GM23338 (cell line): Measurements from ENCODE around the gene CPNE2. TPM values are rescaled to one million over a fixed set of nuclear protein-coding genes. Genes with fewer than 3 reads are reported as not detected.

Source experiments
- ATAC-seq: fragments of 200-7000 bp; cut with Tn5 transposase; 3 replicates; pipeline ENCODE4 v1.9.1; 2020
- DNase-seq: peaks from one replicate; pipeline ENCODE4 v3.0.0-alpha.2; 2015; ENCODE audit warnings: low spot score
- H2AFZ ChIP-seq: fragments of 200-600 bp; sonication (generic); 2 replicates; pipeline ENCODE4 v1.8.0; 2016; ENCODE audit warnings: antibody characterized with exemption, mild to moderate bottlenecking, moderate library complexity
- H3F3A ChIP-seq: fragments of 200-600 bp; sonication (generic); replicated peaks from 2 replicates; pipeline ENCODE4 v1.8.0; 2017; ENCODE audit warnings: antibody characterized with exemption, mixed run types, low read depth
- H3K27ac ChIP-seq: fragments of 200-600 bp; sonication (generic); 2 replicates; pipeline ENCODE4 v1.6.1; 2016; ENCODE audit warnings: low read depth
- H3K27me3 ChIP-seq: fragments of 200-600 bp; sonication (generic); 2 replicates; pipeline ENCODE4 v1.8.0; 2016; ENCODE audit warnings: mild to moderate bottlenecking, mixed run types, moderate library complexity; ENCODE audit not compliant: insufficient read depth
- H3K36me3 ChIP-seq: fragments of 200-600 bp; sonication (generic); 2 replicates; pipeline ENCODE4 v1.8.0; 2016; ENCODE audit warnings: mild to moderate bottlenecking; ENCODE audit not compliant: insufficient read depth
- H3K4me1 ChIP-seq: fragments of 200-600 bp; sonication (generic); 2 replicates; pipeline ENCODE4 v1.8.0; 2016; ENCODE audit warnings: mild to moderate bottlenecking, moderate library complexity; ENCODE audit not compliant: insufficient read depth
- H3K4me2 ChIP-seq: fragments of 200-600 bp; sonication (generic); 2 replicates; pipeline ENCODE4 v1.7.1; 2017; ENCODE audit warnings: mixed run types
- H3K4me3 ChIP-seq: fragments of 200-600 bp; sonication (generic); 2 replicates; pipeline ENCODE4 v1.6.1; 2016; ENCODE audit warnings: mixed run types
- H3K79me2 ChIP-seq: fragments of 200-600 bp; sonication (generic); replicated peaks from 2 replicates; pipeline ENCODE4 v1.8.0; 2017; ENCODE audit warnings: mild to moderate bottlenecking; ENCODE audit not compliant: insufficient read depth
- H3K9me2 ChIP-seq: fragments of 200-600 bp; sonication (generic); 2 replicates; pipeline ENCODE4 v1.8.0; 2017; ENCODE audit not compliant: insufficient read depth
- H4K20me1 ChIP-seq: fragments of 200-600 bp; sonication (generic); replicated peaks from 2 replicates; pipeline ENCODE4 v1.8.0; 2017; ENCODE audit warnings: mild to moderate bottlenecking; ENCODE audit not compliant: insufficient read depth
- H3K27ac Mint-ChIP-seq: 2 replicates; pipeline ENCODE4 v1.8.0; 2020; ENCODE audit warnings: inconsistent platforms, mild to moderate bottlenecking, moderate library complexity, mixed read lengths
- H3K27me3 Mint-ChIP-seq: 3 replicates; pipeline ENCODE4 v1.8.0; 2022; ENCODE audit warnings: low read depth, mild to moderate bottlenecking, moderate library complexity, mixed read lengths, inconsistent platforms; ENCODE audit not compliant: insufficient read depth, poor library complexity
- H3K36me3 Mint-ChIP-seq: 3 replicates; pipeline ENCODE4 v1.8.0; 2021; ENCODE audit warnings: low read depth, mild to moderate bottlenecking, inconsistent platforms, moderate library complexity, mixed read lengths
- H3K4me1 Mint-ChIP-seq: 3 replicates; pipeline ENCODE4 v1.8.0; 2020; ENCODE audit warnings: mild to moderate bottlenecking, inconsistent platforms, mixed read lengths
- H3K4me3 Mint-ChIP-seq: 3 replicates; pipeline ENCODE4 v1.8.0; 2021; ENCODE audit warnings: moderate library complexity, mild to moderate bottlenecking, inconsistent platforms, mixed read lengths
- H3K9me3 Mint-ChIP-seq: 3 replicates; pipeline ENCODE4 v1.8.0; 2020; ENCODE audit warnings: moderate library complexity, mild to moderate bottlenecking, inconsistent platforms, mixed read lengths
- CREB1 ChIP-seq: fragments of 250-450 bp; sonication (Bioruptor Pico); IDR thresholded peaks from 2 replicates; pipeline ENCODE4 v1.5.0; 2020; ENCODE audit warnings: low read depth, mild to moderate bottlenecking, moderate library complexity
- CTCF ChIP-seq, 2 experiments: fragments of 200-600 bp in 1 of 2; sonication (generic) in 1 of 2; conservative IDR thresholded peaks; 2 replicates each; pipeline versions ENCODE4 v1.5.1 to v1.6.1; 2016 to 2017; ENCODE audit warnings: antibody characterized with exemption in 2 of 2, low read depth in 2 of 2, mild to moderate bottlenecking in 2 of 2, moderate library complexity in 1 of 2
- EZH2 ChIP-seq: fragments of 200-600 bp; sonication (generic); IDR thresholded peaks from one replicate; pipeline ENCODE4 v1.8.0; 2017; ENCODE audit warnings: antibody characterized with exemption, mild to moderate bottlenecking, low read depth; ENCODE audit not compliant: unreplicated experiment
- EZH2phosphoT487 ChIP-seq: fragments of 200-600 bp; sonication (generic); IDR thresholded peaks from one replicate; pipeline ENCODE4 v1.8.1; 2018; ENCODE audit warnings: antibody characterized with exemption; ENCODE audit not compliant: unreplicated experiment
- JUNB ChIP-seq: IDR thresholded peaks from one replicate; pipeline ENCODE4 v1.6.1; 2016; ENCODE audit warnings: antibody characterized with exemption; ENCODE audit not compliant: unreplicated experiment
- POLR2AphosphoS5 ChIP-seq: IDR thresholded peaks from 2 replicates; pipeline ENCODE4 v1.6.1; 2016; ENCODE audit warnings: antibody characterized with exemption, low read depth
- STAT1 ChIP-seq: IDR thresholded peaks from one replicate; pipeline ENCODE4 v1.6.1; 2016; ENCODE audit warnings: antibody characterized with exemption; ENCODE audit not compliant: unreplicated experiment
- ZNF114 ChIP-seq: fragments of 250-450 bp; sonication (Bioruptor Pico); IDR thresholded peaks from 2 replicates; pipeline ENCODE4 v1.5.0; 2020; ENCODE audit warnings: mild to moderate bottlenecking, moderate library complexity
- ZNF331 ChIP-seq: fragments of 250-450 bp; sonication (Bioruptor Pico); IDR thresholded peaks from 2 replicates; pipeline ENCODE4 v1.5.0; 2020; ENCODE audit warnings: low read depth, mild to moderate bottlenecking, moderate library complexity
- polyA plus RNA-seq: library from polyadenylated mRNA; unstranded; fragments of >200 nt; fragmentation: Nextera tagmentation; extraction: Ambion mirVana; gene quantifications from 2 replicates; pipeline ENCODE4 v1.2.1, GENCODE V29; 2016
- total RNA-seq: library from RNA; depleted of rRNA; stranded (reverse); fragments of >200 nt; shearing (Covaris generic); gene quantifications from 2 replicates; pipeline ENCODE4 v1.2.3, GENCODE V29; 2014
- TF ChIP-seq, protein P1 (sequence below): fragments of 250-450 bp; sonication (Bioruptor Pico); IDR thresholded peaks from 2 replicates; pipeline ENCODE4 v1.5.0; 2020; ENCODE audit warnings: mild to moderate bottlenecking, moderate library complexity
- TF ChIP-seq, protein P2 (sequence below): IDR thresholded peaks from 2 replicates; pipeline ENCODE4 v1.6.1; 2016; ENCODE audit warnings: antibody characterized with exemption
- TF ChIP-seq, protein P3 (sequence below): IDR thresholded peaks from one replicate; pipeline ENCODE4 v1.6.1; 2018; ENCODE audit warnings: antibody characterized with exemption; ENCODE audit not compliant: unreplicated experiment

Gene CPNE2
- total and polyA plus RNA-seq, 2 experiments from 2014 or later, result 7.1 to 11.3 TPM

- TF ChIP-seq, protein P1, sequence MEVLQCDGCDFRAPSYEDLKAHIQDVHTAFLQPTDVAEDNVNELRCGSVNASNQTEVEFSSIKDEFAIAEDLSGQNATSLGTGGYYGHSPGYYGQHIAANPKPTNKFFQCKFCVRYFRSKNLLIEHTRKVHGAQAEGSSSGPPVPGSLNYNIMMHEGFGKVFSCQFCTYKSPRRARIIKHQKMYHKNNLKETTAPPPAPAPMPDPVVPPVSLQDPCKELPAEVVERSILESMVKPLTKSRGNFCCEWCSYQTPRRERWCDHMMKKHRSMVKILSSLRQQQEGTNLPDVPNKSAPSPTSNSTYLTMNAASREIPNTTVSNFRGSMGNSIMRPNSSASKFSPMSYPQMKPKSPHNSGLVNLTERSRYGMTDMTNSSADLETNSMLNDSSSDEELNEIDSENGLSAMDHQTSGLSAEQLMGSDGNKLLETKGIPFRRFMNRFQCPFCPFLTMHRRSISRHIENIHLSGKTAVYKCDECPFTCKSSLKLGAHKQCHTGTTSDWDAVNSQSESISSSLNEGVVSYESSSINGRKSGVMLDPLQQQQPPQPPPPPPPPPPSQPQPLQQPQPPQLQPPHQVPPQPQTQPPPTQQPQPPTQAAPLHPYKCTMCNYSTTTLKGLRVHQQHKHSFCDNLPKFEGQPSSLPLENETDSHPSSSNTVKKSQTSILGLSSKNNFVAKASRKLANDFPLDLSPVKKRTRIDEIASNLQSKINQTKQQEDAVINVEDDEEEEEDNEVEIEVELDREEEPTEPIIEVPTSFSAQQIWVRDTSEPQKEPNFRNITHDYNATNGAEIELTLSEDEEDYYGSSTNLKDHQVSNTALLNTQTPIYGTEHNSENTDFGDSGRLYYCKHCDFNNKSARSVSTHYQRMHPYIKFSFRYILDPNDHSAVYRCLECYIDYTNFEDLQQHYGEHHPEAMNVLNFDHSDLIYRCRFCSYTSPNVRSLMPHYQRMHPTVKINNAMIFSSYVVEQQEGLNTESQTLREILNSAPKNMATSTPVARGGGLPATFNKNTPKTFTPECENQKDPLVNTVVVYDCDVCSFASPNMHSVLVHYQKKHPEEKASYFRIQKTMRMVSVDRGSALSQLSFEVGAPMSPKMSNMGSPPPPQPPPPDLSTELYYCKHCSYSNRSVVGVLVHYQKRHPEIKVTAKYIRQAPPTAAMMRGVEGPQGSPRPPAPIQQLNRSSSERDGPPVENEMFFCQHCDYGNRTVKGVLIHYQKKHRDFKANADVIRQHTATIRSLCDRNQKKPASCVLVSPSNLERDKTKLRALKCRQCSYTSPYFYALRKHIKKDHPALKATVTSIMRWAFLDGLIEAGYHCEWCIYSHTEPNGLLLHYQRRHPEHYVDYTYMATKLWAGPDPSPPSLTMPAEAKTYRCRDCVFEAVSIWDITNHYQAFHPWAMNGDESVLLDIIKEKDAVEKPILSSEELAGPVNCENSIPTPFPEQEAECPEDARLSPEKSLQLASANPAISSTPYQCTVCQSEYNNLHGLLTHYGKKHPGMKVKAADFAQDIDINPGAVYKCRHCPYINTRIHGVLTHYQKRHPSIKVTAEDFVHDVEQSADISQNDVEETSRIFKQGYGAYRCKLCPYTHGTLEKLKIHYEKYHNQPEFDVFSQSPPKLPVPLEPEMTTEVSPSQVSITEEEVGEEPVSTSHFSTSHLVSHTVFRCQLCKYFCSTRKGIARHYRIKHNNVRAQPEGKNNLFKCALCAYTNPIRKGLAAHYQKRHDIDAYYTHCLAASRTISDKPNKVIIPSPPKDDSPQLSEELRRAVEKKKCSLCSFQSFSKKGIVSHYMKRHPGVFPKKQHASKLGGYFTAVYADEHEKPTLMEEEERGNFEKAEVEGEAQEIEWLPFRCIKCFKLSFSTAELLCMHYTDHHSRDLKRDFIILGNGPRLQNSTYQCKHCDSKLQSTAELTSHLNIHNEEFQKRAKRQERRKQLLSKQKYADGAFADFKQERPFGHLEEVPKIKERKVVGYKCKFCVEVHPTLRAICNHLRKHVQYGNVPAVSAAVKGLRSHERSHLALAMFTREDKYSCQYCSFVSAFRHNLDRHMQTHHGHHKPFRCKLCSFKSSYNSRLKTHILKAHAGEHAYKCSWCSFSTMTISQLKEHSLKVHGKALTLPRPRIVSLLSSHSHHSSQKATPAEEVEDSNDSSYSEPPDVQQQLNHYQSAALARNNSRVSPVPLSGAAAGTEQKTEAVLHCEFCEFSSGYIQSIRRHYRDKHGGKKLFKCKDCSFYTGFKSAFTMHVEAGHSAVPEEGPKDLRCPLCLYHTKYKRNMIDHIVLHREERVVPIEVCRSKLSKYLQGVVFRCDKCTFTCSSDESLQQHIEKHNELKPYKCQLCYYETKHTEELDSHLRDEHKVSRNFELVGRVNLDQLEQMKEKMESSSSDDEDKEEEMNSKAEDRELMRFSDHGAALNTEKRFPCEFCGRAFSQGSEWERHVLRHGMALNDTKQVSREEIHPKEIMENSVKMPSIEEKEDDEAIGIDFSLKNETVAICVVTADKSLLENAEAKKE (CRISPR knock-in tag), result no peak
- TF ChIP-seq STAT1 (no peak), POLR2AphosphoS5 (no peak)
These were observed 36.7 kb upstream of the CPNE2 start (continued) for GRCh38 chr16:57055671-57056070.

DNA sequence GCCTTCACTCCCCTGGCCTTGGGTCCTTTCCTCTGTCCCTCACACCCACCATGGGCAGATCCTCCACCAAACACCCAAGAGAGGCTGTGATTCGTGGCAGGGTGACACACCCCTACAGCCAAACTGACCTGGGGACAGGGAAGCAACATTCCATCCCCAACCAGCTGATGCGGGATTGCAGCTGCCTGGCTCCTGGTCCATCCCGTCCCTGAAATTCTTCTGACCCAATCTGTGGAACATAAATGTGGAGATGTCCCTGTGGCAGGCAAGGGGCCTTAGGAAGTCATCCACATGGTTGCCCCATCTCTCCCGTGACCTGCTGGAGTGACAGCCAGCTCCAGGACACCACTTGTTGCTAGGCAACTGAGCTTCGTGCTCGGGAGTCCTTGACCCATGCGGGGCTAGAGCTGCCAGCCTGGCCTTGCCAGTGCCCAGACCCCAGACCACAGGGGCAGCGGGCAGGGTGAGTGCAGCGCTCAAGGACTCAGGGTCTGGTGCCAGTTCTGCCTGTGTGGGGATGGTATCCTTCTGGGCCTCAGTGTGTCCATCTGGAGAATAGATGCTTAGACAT, 34.0 kb upstream of the CPNE2 start:
- Histone ChIP-seq H3F3A (no peaks in the 10 kb centered on the region), H3K9me2 (no peaks in the 10 kb centered on the region), H4K20me1 (no peaks in the 10 kb centered on the region), H3K27me3 (no peaks in the 10 kb centered on the region), H3K36me3 (no peaks in the 10 kb centered on the region), H3K4me1 (no peaks in the 10 kb centered on the region), H3K4me3 (no peak overlapping the region), H3K27ac (no peak overlapping the region), H3K4me2 (no peak overlapping the region), H2AFZ (no peak overlapping the region), H3K79me2 (no peaks in the 10 kb centered on the region)
- Mint-ChIP-seq H3K36me3 (no peaks in the 10 kb centered on the region), H3K27me3 (peaks cover 12% of the 10 kb centered on the region), H3K9me3 (no peaks in the 10 kb centered on the region), H3K4me1 (0 out of 3 replicates have a peak, but pooled peaks cover 7% of the 10 kb centered on the region), H3K27ac (no peak overlapping the region), H3K4me3 (no peak overlapping the region)
- DNase-seq (no peak), ATAC-seq (no peak)
- no peak for TF ChIP-seq CREB1 (CRISPR knock-in tag)
- TF ChIP-seq, protein P2, sequence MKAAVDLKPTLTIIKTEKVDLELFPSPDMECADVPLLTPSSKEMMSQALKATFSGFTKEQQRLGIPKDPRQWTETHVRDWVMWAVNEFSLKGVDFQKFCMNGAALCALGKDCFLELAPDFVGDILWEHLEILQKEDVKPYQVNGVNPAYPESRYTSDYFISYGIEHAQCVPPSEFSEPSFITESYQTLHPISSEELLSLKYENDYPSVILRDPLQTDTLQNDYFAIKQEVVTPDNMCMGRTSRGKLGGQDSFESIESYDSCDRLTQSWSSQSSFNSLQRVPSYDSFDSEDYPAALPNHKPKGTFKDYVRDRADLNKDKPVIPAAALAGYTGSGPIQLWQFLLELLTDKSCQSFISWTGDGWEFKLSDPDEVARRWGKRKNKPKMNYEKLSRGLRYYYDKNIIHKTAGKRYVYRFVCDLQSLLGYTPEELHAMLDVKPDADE, result no peak
- no peak for TF ChIP-seq ZNF331 (CRISPR knock-in tag)
- no peak for TF ChIP-seq ZNF114 (CRISPR knock-in tag)
- no peak for TF ChIP-seq EZH2
- no peak for TF ChIP-seq EZH2phosphoT487
- TF ChIP-seq, protein P3, sequence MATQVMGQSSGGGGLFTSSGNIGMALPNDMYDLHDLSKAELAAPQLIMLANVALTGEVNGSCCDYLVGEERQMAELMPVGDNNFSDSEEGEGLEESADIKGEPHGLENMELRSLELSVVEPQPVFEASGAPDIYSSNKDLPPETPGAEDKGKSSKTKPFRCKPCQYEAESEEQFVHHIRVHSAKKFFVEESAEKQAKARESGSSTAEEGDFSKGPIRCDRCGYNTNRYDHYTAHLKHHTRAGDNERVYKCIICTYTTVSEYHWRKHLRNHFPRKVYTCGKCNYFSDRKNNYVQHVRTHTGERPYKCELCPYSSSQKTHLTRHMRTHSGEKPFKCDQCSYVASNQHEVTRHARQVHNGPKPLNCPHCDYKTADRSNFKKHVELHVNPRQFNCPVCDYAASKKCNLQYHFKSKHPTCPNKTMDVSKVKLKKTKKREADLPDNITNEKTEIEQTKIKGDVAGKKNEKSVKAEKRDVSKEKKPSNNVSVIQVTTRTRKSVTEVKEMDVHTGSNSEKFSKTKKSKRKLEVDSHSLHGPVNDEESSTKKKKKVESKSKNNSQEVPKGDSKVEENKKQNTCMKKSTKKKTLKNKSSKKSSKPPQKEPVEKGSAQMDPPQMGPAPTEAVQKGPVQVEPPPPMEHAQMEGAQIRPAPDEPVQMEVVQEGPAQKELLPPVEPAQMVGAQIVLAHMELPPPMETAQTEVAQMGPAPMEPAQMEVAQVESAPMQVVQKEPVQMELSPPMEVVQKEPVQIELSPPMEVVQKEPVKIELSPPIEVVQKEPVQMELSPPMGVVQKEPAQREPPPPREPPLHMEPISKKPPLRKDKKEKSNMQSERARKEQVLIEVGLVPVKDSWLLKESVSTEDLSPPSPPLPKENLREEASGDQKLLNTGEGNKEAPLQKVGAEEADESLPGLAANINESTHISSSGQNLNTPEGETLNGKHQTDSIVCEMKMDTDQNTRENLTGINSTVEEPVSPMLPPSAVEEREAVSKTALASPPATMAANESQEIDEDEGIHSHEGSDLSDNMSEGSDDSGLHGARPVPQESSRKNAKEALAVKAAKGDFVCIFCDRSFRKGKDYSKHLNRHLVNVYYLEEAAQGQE, result no peak
- TF ChIP-seq CTCF (conservative IDR thresholded peaks at IDR 0.05; ENCODE audit: low read depth in 2 of 2), result no peak
- no peak for TF ChIP-seq JUNB
